Sigmoid colon (tissue), 3 donors: ENCODE measurements around the gene B3GAT2.

Source experiments
- CTCF ChIP-seq, 4 experiments: fragments of 450-650 bp in 3 of 4; fragments of 200-600 bp in 1 of 4; IDR thresholded peaks; one replicate each; pipeline ENCODE4 v1.5.1; 2016 to 2019; ENCODE audit warnings: antibody characterized with exemption in 4 of 4, mild to moderate bottlenecking in 3 of 4, moderate library complexity in 2 of 4
- POLR2A ChIP-seq, 2 donors: fragments of 450-650 bp; IDR thresholded peaks; one replicate each; pipeline ENCODE4 v1.6.1; 2016; ENCODE audit warnings: antibody characterized with exemption in 2 of 2, mild to moderate bottlenecking in 2 of 2, moderate library complexity in 2 of 2

GRCh38 chr6:70879496-70879895 is 77.4 kb downstream of the B3GAT2 start:
- TF ChIP-seq CTCF (IDR thresholded peaks at IDR 0.05) (no peak), POLR2A (IDR thresholded peaks at IDR 0.05) (no peak)
